ENCODE data around the gene INPP4B.

The INPP4B gene

GRCh38 chr4:142566243-142566642 is 279.9 kb downstream of the INPP4B start:
- no peak for DNase-seq (ENCODE audit: low read depth)
- TF ChIP-seq MYC (IDR thresholded peaks at IDR 0.05; ENCODE audit: low read depth, low read length) (no peak), CTCF (IDR thresholded peaks at IDR 0.05; ENCODE audit: low read depth, low read length) (no peak), MAX (IDR thresholded peaks at IDR 0.05; ENCODE audit: low read depth, low read length) (no peak), POLR2A (IDR thresholded peaks at IDR 0.05; ENCODE audit: extremely low read depth, insufficient read length) (no peak)
- no peak overlapping the region for H3K4me3 ChIP-seq (ENCODE audit: low read depth, low read length)

GRCh38 chr4:142565771-142566170 is 280.3 kb downstream of the INPP4B start:
- H3K4me3 ChIP-seq (ENCODE audit: low read depth, low read length): no peak overlapping the region
- DNase-seq (ENCODE audit: low read depth): no peak
- no peak for TF ChIP-seq MAX (IDR thresholded peaks at IDR 0.05; ENCODE audit: low read depth, low read length)
- TF ChIP-seq POLR2A (IDR thresholded peaks at IDR 0.05; ENCODE audit: extremely low read depth, insufficient read length): no peak
- TF ChIP-seq MYC (IDR thresholded peaks at IDR 0.05; ENCODE audit: low read depth, low read length): no peak
- TF ChIP-seq CTCF (IDR thresholded peaks at IDR 0.05; ENCODE audit: low read depth, low read length): no peak

- DNase-seq (ENCODE audit: low read depth): no peak
- TF ChIP-seq POLR2A (IDR thresholded peaks at IDR 0.05; ENCODE audit: extremely low read depth, insufficient read length): no peak
- TF ChIP-seq MYC (IDR thresholded peaks at IDR 0.05; ENCODE audit: low read depth, low read length): no peak
- TF ChIP-seq MAX (IDR thresholded peaks at IDR 0.05; ENCODE audit: low read depth, low read length): no peak
- no peak for TF ChIP-seq CTCF (IDR thresholded peaks at IDR 0.05; ENCODE audit: low read depth, low read length)
- no peak overlapping the region for H3K4me3 ChIP-seq (ENCODE audit: low read depth, low read length)
These were observed 282.3 kb downstream of the INPP4B start for GRCh38 chr4:142563682-142564291.

- TF ChIP-seq MAX (IDR thresholded peaks at IDR 0.05; ENCODE audit: low read depth, low read length) (no peak), POLR2A (IDR thresholded peaks at IDR 0.05; ENCODE audit: extremely low read depth, insufficient read length) (no peak), CTCF (IDR thresholded peaks at IDR 0.05; ENCODE audit: low read depth, low read length) (no peak), MYC (IDR thresholded peaks at IDR 0.05; ENCODE audit: low read depth, low read length) (no peak)
- no peak for DNase-seq (ENCODE audit: low read depth)
- H3K4me3 ChIP-seq (ENCODE audit: low read depth, low read length): no peak overlapping the region
These were observed 286.1 kb downstream of the INPP4B start for GRCh38 chr4:142559986-142560385.

GRCh38 chr4:142558851-142559250 is 287.2 kb downstream of the INPP4B start:
- TF ChIP-seq MAX (IDR thresholded peaks at IDR 0.05; ENCODE audit: low read depth, low read length) (no peak), MYC (IDR thresholded peaks at IDR 0.05; ENCODE audit: low read depth, low read length) (no peak), POLR2A (IDR thresholded peaks at IDR 0.05; ENCODE audit: extremely low read depth, insufficient read length) (no peak), CTCF (IDR thresholded peaks at IDR 0.05; ENCODE audit: low read depth, low read length) (no peak)
- H3K4me3 ChIP-seq (ENCODE audit: low read depth, low read length): no peak overlapping the region
- no peak for DNase-seq (ENCODE audit: low read depth)

Data from NB4 (cell line).